IPS DF 6.9 (cell line): ENCODE results near the gene DUT.
A peak's percentile ranks its signal among the peaks of the same experiment; 100 is the strongest.
"Not testable (repeated sequence)": the region's sequence is repeated elsewhere in the genome, so short reads cannot be mapped to it uniquely, and the experiment has no call there.

Source experiments
- DNase-seq: peaks from one replicate; pipeline ENCODE4 v3.0.0-alpha.2; 2013; ENCODE audit warnings: low read depth, low spot score
- H3K27ac ChIP-seq: one replicate; pipeline ENCODE4 v1.5.1; 2013; ENCODE audit warnings: low read length, control low read depth
- H3K27me3 ChIP-seq: 2 replicates; pipeline ENCODE4 v1.6.1; 2013; ENCODE audit warnings: mild to moderate bottlenecking, low read length; ENCODE audit not compliant: control insufficient read depth, insufficient read depth
- H3K36me3 ChIP-seq: 2 replicates; pipeline ENCODE4 v1.6.1; 2013; ENCODE audit warnings: low read length; ENCODE audit not compliant: control insufficient read depth, insufficient read depth
- H3K4me1 ChIP-seq: 2 replicates; pipeline ENCODE4 v1.6.1; 2013; ENCODE audit warnings: low read length; ENCODE audit not compliant: control insufficient read depth, insufficient read depth
- H3K4me3 ChIP-seq: 2 replicates; pipeline ENCODE4 v1.5.1; 2013; ENCODE audit warnings: mild to moderate bottlenecking, low read length
- H3K9me3 ChIP-seq: 2 replicates; pipeline ENCODE4 v1.6.1; 2013; ENCODE audit warnings: low read length, inconsistent platforms; ENCODE audit not compliant: control insufficient read depth, insufficient read depth
- WGBS: extraction: QIAGEN DNeasy Blood & Tissue Kit; methylation state at CpG from one replicate; pipeline ENCODE4 v1.1.7; 2013; ENCODE audit warnings: mixed read lengths, missing lambda C conversion rate; ENCODE audit not compliant: insufficient read length, insufficient coverage; 5-methylcytosine and 5-hydroxymethylcytosine counted together

Gene DUT

DNA sequence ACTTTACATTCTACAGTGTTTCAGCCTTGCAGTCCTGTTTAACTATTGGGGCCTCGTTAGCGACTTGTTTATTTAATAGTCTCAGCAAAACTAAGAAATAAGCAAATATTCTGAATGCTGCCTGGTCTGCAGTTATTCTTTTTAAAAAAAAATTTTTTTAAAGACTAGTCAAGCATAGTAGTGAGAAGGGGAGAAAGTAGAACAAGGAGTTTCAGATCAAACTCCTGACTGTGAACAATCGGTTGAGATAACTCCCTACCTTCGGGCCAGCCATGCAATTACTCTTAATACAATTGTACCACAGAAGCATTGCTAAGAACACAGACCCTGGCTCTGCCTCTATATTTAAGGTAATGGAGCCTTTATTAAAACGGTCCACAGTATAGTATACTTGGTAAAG is 5.8 kb upstream of the DUT start:
- no CpG with 5 or more reads among the region's 5 CpGs for WGBS
- Histone ChIP-seq H3K4me3 (no peak overlapping the region), H3K27ac (no peak overlapping the region), H3K27me3 (no peaks in the 10 kb centered on the region), H3K36me3 (no peaks in the 10 kb centered on the region), H3K4me1 (no peaks in the 10 kb centered on the region), H3K9me3 (no peaks in the 10 kb centered on the region)
- no peak for DNase-seq

DNA sequence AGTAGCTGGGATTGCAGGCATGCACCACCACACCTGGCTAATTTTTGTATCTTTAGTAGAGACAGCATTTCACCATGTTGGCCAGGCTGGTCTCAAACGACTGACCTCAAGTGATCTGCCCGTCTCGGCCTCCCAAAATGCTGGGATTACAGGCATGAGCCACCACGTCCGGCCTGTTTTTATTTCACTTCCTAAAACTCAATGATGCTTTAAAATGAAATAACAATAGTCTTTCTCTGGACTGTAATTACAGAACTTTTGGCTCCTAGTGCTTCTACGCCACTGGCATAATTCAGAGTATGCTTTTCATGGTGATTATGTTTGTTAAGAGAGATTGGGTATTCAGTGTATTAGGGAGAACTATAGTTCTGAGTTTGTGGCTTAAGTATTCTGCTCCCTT is 5.0 kb upstream of the DUT start:
- H3K27me3 ChIP-seq, H3K9me3 ChIP-seq, H3K36me3 ChIP-seq, H3K27ac ChIP-seq, DNase-seq, H3K4me3 ChIP-seq, H3K4me1 ChIP-seq: not testable (repeated sequence)
- WGBS = no CpG with 5 or more reads among the region's 6 CpGs

DNA sequence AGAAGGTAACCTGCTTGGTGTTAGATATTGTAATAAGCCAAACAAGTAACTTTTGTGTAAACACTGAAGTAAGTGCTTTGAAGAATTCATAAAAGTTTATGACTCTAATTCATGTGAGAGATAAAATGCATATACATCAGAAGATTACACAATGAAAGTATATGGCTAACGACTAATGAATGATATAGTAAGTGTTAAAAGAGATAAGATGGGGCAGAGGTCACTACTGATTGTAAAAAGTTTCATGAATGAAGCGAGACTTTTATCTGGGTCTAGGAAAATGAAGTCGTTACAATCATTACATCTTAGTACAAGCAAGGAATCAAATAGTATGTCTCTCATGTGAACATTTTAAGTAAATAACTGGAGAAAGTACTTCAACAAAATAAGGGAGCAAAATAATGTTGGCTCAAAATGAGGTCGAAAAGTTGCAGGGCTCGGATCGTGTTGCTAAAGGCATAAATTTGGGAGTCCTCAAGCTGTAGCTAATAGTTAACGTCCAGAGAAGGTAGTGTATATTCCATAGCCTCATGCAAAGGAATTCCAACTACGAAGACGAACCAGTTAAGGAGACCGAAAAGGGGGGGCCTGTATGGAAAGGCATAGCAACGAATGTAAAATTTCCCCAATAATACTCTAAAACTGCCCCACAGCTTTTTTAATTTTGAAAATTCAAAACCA is 984 bp upstream of the DUT start:
- no peaks in the 10 kb centered on the region for H3K4me1 ChIP-seq
- no peak overlapping the region for H3K27ac ChIP-seq
- no CpG with 5 or more reads among the region's 11 CpGs for WGBS
- no peaks in the 10 kb centered on the region for H3K27me3 ChIP-seq
- no peaks in the 10 kb centered on the region for H3K9me3 ChIP-seq
- H3K36me3 ChIP-seq = no peaks in the 10 kb centered on the region; the same call in 1 of the 2 replicates
- H3K4me3 ChIP-seq = peak overlapping the region; percentile 86; the same call in 1 of the 2 replicates
- no peak for DNase-seq

DNA sequence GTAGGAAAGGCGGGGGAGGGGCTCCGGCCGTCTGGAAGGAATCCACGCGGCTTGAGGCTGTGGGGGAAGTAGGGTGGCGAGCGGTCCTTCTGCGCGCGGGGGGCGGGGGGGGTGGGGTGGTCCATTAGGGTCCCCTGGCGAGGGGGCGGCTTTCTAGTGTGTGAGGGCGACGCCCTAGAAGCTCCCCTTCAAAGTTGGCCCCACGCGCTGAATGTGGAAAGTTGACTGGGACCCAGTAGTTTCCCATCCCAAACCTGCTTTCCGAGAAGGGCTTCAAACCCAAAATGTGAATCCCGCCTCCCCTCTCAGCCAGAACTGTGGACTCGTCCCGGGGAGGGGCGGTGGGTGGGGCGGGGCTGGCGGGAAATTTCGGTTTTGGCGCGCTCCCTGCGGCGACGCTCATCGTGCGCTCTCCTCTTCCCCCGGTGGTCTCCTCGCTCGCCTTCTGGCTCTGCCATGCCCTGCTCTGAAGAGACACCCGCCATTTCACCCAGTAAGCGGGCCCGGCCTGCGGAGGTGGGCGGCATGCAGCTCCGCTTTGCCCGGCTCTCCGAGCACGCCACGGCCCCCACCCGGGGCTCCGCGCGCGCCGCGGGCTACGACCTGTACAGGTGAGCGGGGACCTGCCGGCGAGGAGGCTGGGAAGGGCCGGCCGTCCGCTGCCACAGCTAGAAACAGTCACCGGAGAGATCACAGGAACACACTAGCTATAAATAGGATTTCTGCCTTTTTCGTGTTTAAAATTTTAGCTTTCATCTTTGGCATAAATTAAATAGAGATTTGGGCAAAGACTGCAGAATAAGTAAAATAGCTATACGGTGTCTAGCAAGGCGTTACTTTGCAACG is 790 bp downstream of the DUT start:
- no peaks in the 10 kb centered on the region for H3K27me3 ChIP-seq
- H3K9me3 ChIP-seq = no peaks in the 10 kb centered on the region
- WGBS = no CpG with 5 or more reads among the region's 64 CpGs
- no peaks in the 10 kb centered on the region for H3K4me1 ChIP-seq
- H3K4me3 ChIP-seq = peak overlapping the region; percentile 86
- H3K36me3 ChIP-seq = no peaks in the 10 kb centered on the region; the same call in 1 of the 2 replicates
- no peak overlapping the region for H3K27ac ChIP-seq
- no peak for DNase-seq

DNA sequence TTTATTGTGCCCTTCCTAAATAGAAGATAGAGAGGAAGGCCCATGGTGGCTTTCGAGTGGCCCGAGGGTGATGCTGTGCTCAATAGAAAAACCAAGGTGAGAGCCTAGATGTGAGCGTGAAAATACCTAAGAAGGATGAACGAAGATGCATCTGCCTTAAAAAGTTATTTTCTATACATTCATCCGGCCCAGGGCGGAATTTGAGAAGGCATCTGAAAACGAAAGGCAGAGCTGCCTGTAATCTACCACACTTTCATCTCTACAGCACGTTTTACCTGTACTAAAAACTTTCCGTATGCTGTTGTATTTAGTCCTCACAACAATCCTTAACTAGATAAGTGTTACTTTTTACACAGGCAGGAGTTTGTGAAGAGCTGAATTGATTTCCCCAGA is 1.4 kb downstream of the DUT start:
- Histone ChIP-seq H3K4me1 (no peaks in the 10 kb centered on the region), H3K27ac (no peak overlapping the region)

DNA sequence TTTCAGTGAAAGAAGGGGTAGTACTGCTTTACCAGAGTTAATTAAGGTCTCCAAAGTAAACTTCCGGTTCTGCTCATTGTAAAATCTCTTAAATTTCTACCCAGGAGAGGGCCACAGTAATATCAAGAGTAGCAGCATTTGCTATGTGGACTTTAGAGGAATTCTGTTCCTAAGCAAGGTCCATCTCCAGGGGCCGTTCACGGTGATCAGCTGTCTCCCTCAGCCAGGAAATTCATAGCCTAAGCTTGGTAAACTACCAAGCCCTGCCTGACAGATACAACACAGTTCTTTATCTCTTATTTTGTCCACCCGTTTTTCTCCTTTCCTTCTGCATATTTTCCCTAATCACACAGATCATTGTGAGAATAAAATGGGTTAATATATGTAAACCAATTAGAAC is 2.3 kb downstream of the DUT start:
- Histone ChIP-seq H3K36me3 (no peaks in the 10 kb centered on the region; the same call in 1 of the 2 replicates), H3K4me3 (no peak overlapping the region), H3K9me3 (no peaks in the 10 kb centered on the region), H3K4me1 (no peaks in the 10 kb centered on the region), H3K27me3 (no peaks in the 10 kb centered on the region), H3K27ac (no peak overlapping the region)
- no peak for DNase-seq
- WGBS = no CpG with 5 or more reads among the region's 4 CpGs

More for the DNA sequence above, 1.4 kb downstream of the DUT start:
- no peaks in the 10 kb centered on the region; the same call in 1 of the 2 replicates for H3K36me3 ChIP-seq
- no peak for DNase-seq
- no peaks in the 10 kb centered on the region for H3K9me3 ChIP-seq
- no peaks in the 10 kb centered on the region for H3K27me3 ChIP-seq
- no CpG with 5 or more reads among the region's 9 CpGs for WGBS
- peak overlapping the region; percentile 86 for H3K4me3 ChIP-seq

DNA sequence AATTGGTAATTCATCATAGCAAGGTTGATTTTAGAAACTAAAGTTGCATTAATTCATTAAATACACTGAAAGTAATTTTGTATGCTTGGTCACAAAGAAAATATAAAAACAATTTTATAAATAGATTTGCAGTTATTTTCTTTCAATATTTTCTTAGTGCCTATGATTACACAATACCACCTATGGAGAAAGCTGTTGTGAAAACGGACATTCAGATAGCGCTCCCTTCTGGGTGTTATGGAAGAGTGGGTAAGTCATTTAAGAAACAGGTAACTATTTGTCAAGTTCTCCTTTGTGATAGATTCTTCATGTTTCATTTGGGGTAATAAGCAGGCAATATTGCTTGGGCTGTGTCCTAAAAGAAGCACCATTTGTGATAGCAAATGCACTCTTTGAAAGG is 3.0 kb downstream of the DUT start:
- H3K9me3 ChIP-seq = no peaks in the 10 kb centered on the region
- no peaks in the 10 kb centered on the region for H3K4me1 ChIP-seq
- no CpG with 5 or more reads among the region's 2 CpGs for WGBS
- no peak overlapping the region for H3K27ac ChIP-seq
- no peaks in the 10 kb centered on the region for H3K27me3 ChIP-seq
- H3K4me3 ChIP-seq = no peak overlapping the region
- H3K36me3 ChIP-seq = no peaks in the 10 kb centered on the region; the same call in 1 of the 2 replicates
- DNase-seq = no peak

DNA sequence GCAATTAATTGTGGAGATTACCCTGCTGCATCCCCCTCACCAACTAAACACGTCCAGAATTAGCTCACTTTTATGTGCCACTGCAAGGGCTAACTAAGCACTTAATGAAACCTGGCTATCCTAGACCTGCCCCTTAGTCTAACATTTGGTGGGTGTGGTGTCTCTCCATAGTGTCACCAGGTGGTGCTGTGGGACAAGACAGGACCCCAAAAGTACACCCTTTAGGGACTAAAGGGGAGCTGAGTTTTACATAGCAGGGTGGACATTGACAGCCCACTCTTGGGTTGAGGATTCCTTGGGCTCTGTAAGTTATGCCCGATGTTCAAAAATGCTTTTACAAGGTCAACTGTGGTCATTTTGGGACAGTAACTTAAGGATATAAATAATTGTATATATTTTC is 5.7 kb downstream of the DUT start:
- Histone ChIP-seq H3K27me3 (no peaks in the 10 kb centered on the region), H3K9me3 (no peaks in the 10 kb centered on the region), H3K4me1 (no peaks in the 10 kb centered on the region), H3K4me3 (no peak overlapping the region), H3K36me3 (no peaks in the 10 kb centered on the region; the same call in 1 of the 2 replicates), H3K27ac (no peak overlapping the region)
- no CpG with 5 or more reads among the region's 2 CpGs for WGBS
- DNase-seq = no peak

DNA sequence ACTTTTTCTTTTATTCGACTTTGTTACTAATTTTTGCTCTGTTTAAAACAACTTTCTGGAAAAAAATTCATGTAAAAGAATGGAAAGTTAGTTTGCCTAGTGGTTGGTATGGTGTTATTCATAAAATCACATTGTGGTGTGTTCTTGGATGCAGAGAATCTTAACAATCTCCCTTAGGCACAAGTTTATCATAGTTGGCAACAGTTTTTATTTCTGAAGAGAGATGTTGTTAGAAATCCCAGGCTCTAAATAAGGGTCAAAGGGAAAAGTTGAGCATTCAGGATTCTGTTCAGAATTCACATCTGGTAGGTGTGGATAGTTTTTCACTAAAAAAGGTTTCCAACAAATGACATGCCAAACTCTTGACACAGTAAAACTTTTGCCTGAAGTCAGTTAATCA is 6.4 kb downstream of the DUT start:
- no peaks in the 10 kb centered on the region for H3K9me3 ChIP-seq
- H3K27ac ChIP-seq = no peak overlapping the region
- no peak overlapping the region for H3K4me3 ChIP-seq
- H3K36me3 ChIP-seq = no peaks in the 10 kb centered on the region; the same call in 1 of the 2 replicates
- no peaks in the 10 kb centered on the region for H3K27me3 ChIP-seq
- DNase-seq = no peak
- no CpG with 5 or more reads among the region's 1 CpG for WGBS
- H3K4me1 ChIP-seq = no peaks in the 10 kb centered on the region

DNA sequence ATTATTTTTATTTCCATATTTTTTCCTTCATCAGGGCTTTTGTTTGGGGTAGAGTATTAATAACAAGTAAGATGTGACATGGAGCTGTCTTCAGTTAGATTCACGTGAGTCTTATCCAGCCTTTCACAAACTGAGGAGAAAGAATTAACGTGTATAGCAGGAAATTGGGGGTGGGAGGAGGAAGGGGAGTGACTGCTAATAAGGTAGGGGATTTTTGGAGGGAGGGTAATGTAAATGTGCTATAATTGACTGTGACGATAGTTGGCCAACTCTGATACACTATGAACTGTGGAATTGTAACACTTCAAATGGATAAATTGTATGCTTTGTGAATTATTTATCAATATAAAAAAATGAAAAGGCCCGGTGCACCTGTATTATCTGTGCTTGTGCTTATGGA is 8.9 kb downstream of the DUT start:
- DNase-seq = no peak
- H3K27me3 ChIP-seq = no peaks in the 10 kb centered on the region
- H3K36me3 ChIP-seq = peaks cover 3% of the 10 kb centered on the region; the same call in 1 of the 2 replicates
- H3K9me3 ChIP-seq = no peaks in the 10 kb centered on the region
- no peaks in the 10 kb centered on the region for H3K4me1 ChIP-seq
- H3K27ac ChIP-seq = no peak overlapping the region
- WGBS = no CpG with 5 or more reads among the region's 4 CpGs
- H3K4me3 ChIP-seq = no peak overlapping the region
